Spleen (tissue), 11 donors: ENCODE data around the gene PLCB4. TPM values are rescaled to one million over a fixed set of nuclear protein-coding genes. Genes with fewer than 3 reads are reported as not detected.

ENCODE experiments used
- DNase-seq: peaks from one replicate; pipeline ENCODE4 v3.0.0-alpha.2; 2020
- H3K27ac ChIP-seq, 8 donors: fragments of 200-600 bp; sonication (generic) in 7 of 8; 1 replicate in 4 of 8; 2 replicates in 4 of 8; pipeline versions ENCODE4 v1.5.0 to v1.8.0; 2016 to 2021; ENCODE audit warnings: inconsistent platforms in 4 of 8, mild to moderate bottlenecking in 4 of 8, moderate library complexity in 1 of 8
- H3K27me3 ChIP-seq, 7 donors: fragments of 200-600 bp; sonication (generic) in 6 of 7; replicated peaks in 1 of 7; 1 replicate in 4 of 7; 2 replicates in 3 of 7; pipeline versions ENCODE4 v1.5.0 to v1.8.0; 2016 to 2021; ENCODE audit warnings: inconsistent platforms in 3 of 7, mild to moderate bottlenecking in 1 of 7
- H3K36me3 ChIP-seq, 6 donors: fragments of 200-600 bp; sonication (generic) in 5 of 6; 1 replicate in 4 of 6; 2 replicates in 2 of 6; pipeline versions ENCODE4 v1.5.0 to v1.8.0; 2016 to 2021; ENCODE audit warnings: inconsistent platforms in 2 of 6
- H3K4me1 ChIP-seq, 6 donors: fragments of 200-600 bp; sonication (generic) in 5 of 6; 1 replicate in 3 of 6; 2 replicates in 3 of 6; pipeline versions ENCODE4 v1.5.0 to v1.8.0; 2016 to 2021; ENCODE audit warnings: inconsistent platforms in 3 of 6
- H3K4me3 ChIP-seq, 8 donors: fragments of 200-600 bp; sonication (generic) in 7 of 8; 1 replicate in 4 of 8; 2 replicates in 4 of 8; pipeline versions ENCODE4 v1.5.0 to v1.8.0; 2016 to 2021; ENCODE audit warnings: inconsistent platforms in 4 of 8, mild to moderate bottlenecking in 4 of 8, moderate library complexity in 2 of 8
- H3K9me3 ChIP-seq, 8 donors: fragments of 200-600 bp; sonication (generic) in 7 of 8; 1 replicate in 4 of 8; 2 replicates in 4 of 8; pipeline versions ENCODE4 v1.5.0 to v1.8.0; 2016 to 2021; ENCODE audit warnings: inconsistent platforms in 4 of 8
- CTCF ChIP-seq, 11 experiments: fragments of 200-600 bp in 7 of 11; fragments of 450-650 bp in 4 of 11; sonication (generic) in 4 of 11; IDR thresholded peaks in 8 of 11; conservative IDR thresholded peaks in 3 of 11; 1 replicate in 7 of 11; 2 replicates in 4 of 11; pipeline versions ENCODE4 v1.4.0 to v1.8.0; 2016 to 2021; ENCODE audit warnings: antibody characterized with exemption in 11 of 11, inconsistent platforms in 4 of 11, mild to moderate bottlenecking in 1 of 11
- POLR2A ChIP-seq, 3 donors: fragments of 450-650 bp; IDR thresholded peaks; one replicate each; pipeline ENCODE4 v1.5.1; 2017; ENCODE audit warnings: antibody characterized with exemption in 3 of 3, mild to moderate bottlenecking in 1 of 3
- POLR2AphosphoS5 ChIP-seq, 3 donors: sonication (generic); formaldehyde crosslinking; IDR thresholded peaks; one replicate each; pipeline ENCODE4 v1.5.1; 2017; ENCODE audit warnings: antibody characterized with exemption in 3 of 3
- WGBS, 5 donors: extraction: QIAGEN DNeasy Blood & Tissue Kit in 3 of 5; methylation state at CpG; one replicate each; pipeline versions ENCODE4 v1.1.5 to v1.1.7; 2013 to 2018; 5-methylcytosine and 5-hydroxymethylcytosine counted together
- intact Hi-C: fragments of 100-400 bp; cut with DNase I; formaldehyde crosslinking; loops from one replicate; pipeline ENCODE4 v1.15.0; 2023; ENCODE audit warnings: low total_unique reads
- polyA plus RNA-seq, 3 donors: library from polyadenylated mRNA; stranded (reverse); fragments of 200-250 nt; gene quantifications; one replicate each; pipeline ENCODE4 v1.2.1, GENCODE V29; 2013
- total RNA-seq, 7 donors: library from RNA; depleted of rRNA in 3 of 7; stranded (reverse); fragments of >200 nt in 3 of 7; fragmentation: NEBNext Ultra II Directional in 4 of 7; extraction: Animal tissue kit (Norgen Biotek cat#: 25700) in 4 of 7; gene quantifications; one replicate each; pipeline versions ENCODE4 v1.1.0 to v1.2.1, GENCODE V29; 2016 to 2021
- donor health status: healthy with polysubstance abuse.
- donor health status: DM: no; HTN: no; CAD: no; lungs with moderate emphysema.
- donor health status: DM: no; HTN: no; CAD: no.
- donor health status: Bipolar disorder and iron deficiency.
- donor health status: healthy.
- donor health status: DM: no; HTN: no; CAD: no.
- donor health status: DM: yes; HTN: yes; CAD: no.

Gene PLCB4
- total and polyA plus RNA-seq, 10 donors, result 0.43 to 4.9 (median 1.6) TPM

- TF ChIP-seq POLR2AphosphoS5 (IDR thresholded peaks at IDR 0.05), result no peak
- no peak for TF ChIP-seq POLR2A (IDR thresholded peaks at IDR 0.05)
- TF ChIP-seq CTCF (IDR thresholded peaks at IDR 0.05 in 8 of 11, conservative IDR thresholded peaks at IDR 0.05 in 3 of 11), result no peak
- 83 to 93% (median 84%) methylated on average over 2 of the region's 2 CpGs for WGBS, 5 donors
- H3K4me3 ChIP-seq, result no peak overlapping the region
- H3K9me3 ChIP-seq, result no peaks in the 10 kb centered on the region
- no peaks in the 10 kb centered on the region for H3K36me3 ChIP-seq
- H3K27ac ChIP-seq, result no peak overlapping the region
- no peaks in the 10 kb centered on the region for H3K27me3 ChIP-seq
- intact Hi-C loops, result no loop called here
- H3K4me1 ChIP-seq, result no peaks in the 10 kb centered on the region
- DNase-seq, result no peak
These were observed 41.3 kb upstream of the PLCB4 start for GRCh38 chr20:9027626-9028025.

- Histone ChIP-seq H3K27ac (no peak overlapping the region), H3K4me1 (no peaks in the 10 kb centered on the region), H3K4me3 (no peak overlapping the region), H3K36me3 (no peaks in the 10 kb centered on the region), H3K9me3 (no peaks in the 10 kb centered on the region), H3K27me3 (no peaks in the 10 kb centered on the region)
- DNase-seq, result no peak
- WGBS, 5 donors, result 75 to 86% (median 81%) methylated on average over 3 of the region's 3 CpGs
- intact Hi-C loops, result no loop called here
- TF ChIP-seq POLR2AphosphoS5 (IDR thresholded peaks at IDR 0.05) (no peak), POLR2A (IDR thresholded peaks at IDR 0.05) (no peak), CTCF (IDR thresholded peaks at IDR 0.05 in 8 of 11, conservative IDR thresholded peaks at IDR 0.05 in 3 of 11) (no peak)
These were observed 40.5 kb upstream of the PLCB4 start for GRCh38 chr20:9028419-9028818.

DNA sequence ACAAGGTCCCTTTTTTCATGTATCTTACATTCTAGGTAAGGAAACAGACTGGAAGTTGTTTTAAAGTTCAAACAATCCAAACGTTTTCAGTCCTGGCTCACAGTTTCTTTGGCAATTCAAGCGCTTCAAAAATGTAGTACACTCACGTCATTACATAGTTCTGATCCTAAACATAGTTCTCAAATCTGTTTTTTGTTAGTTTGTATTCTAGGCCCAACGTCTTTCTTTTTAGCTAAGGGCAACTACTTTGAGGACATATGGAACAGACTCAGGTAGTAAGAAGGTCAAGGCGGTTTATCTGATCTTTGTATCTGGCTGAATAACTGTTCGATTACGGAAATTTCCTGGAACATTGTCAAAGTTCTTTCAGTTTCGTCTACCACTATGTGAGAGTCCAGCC is 36.9 kb upstream of the PLCB4 start:
- Histone ChIP-seq H3K4me1 (no peaks in the 10 kb centered on the region), H3K27me3 (no peaks in the 10 kb centered on the region), H3K27ac (no peak overlapping the region), H3K4me3 (no peak overlapping the region), H3K9me3 (no peaks in the 10 kb centered on the region), H3K36me3 (no peaks in the 10 kb centered on the region)
- intact Hi-C loops, result no loop called here
- WGBS, 5 donors, result 81 to 90% (median 86%) methylated on average over 8 of the region's 8 CpGs
- no peak for DNase-seq
- TF ChIP-seq POLR2A (IDR thresholded peaks at IDR 0.05) (no peak), CTCF (IDR thresholded peaks at IDR 0.05 in 8 of 11, conservative IDR thresholded peaks at IDR 0.05 in 3 of 11) (no peak), POLR2AphosphoS5 (IDR thresholded peaks at IDR 0.05) (no peak)

DNA sequence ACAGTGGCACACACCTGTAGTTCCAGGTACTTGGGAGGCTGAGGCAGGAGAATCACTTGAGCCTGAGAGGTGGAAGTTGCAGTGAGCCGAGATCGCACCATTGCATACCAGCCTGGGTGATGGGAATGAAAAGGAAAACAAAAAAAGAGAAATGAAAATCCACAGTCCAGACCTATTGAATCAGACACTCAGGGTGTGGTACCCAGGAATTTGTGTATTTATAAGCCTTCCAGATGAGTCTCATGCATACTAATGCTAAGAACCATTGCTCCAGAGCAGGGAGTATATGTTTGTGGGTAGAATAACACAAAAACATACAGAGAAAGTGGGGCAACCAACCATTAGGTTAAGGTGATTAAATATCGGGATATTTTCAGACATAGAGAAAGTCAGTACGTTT is 36.1 kb upstream of the PLCB4 start:
- intact Hi-C loops, result no loop called here
- no peak for TF ChIP-seq POLR2AphosphoS5 (IDR thresholded peaks at IDR 0.05)
- no peak for TF ChIP-seq POLR2A (IDR thresholded peaks at IDR 0.05)
- no peak for TF ChIP-seq CTCF (IDR thresholded peaks at IDR 0.05 in 8 of 11, conservative IDR thresholded peaks at IDR 0.05 in 3 of 11)

More for the DNA sequence above, 36.1 kb upstream of the PLCB4 start:
- DNase-seq, result no peak
- 91 to 96% (median 94%) methylated on average over 4 of the region's 4 CpGs for WGBS, 5 donors
- H3K9me3 ChIP-seq, result no peaks in the 10 kb centered on the region
- H3K4me3 ChIP-seq, result no peak overlapping the region
- H3K27me3 ChIP-seq, result no peaks in the 10 kb centered on the region
- no peak overlapping the region for H3K27ac ChIP-seq
- H3K36me3 ChIP-seq, result no peaks in the 10 kb centered on the region
- no peaks in the 10 kb centered on the region for H3K4me1 ChIP-seq
